Measurements from ENCODE around the gene GIGYF2.

DNA sequence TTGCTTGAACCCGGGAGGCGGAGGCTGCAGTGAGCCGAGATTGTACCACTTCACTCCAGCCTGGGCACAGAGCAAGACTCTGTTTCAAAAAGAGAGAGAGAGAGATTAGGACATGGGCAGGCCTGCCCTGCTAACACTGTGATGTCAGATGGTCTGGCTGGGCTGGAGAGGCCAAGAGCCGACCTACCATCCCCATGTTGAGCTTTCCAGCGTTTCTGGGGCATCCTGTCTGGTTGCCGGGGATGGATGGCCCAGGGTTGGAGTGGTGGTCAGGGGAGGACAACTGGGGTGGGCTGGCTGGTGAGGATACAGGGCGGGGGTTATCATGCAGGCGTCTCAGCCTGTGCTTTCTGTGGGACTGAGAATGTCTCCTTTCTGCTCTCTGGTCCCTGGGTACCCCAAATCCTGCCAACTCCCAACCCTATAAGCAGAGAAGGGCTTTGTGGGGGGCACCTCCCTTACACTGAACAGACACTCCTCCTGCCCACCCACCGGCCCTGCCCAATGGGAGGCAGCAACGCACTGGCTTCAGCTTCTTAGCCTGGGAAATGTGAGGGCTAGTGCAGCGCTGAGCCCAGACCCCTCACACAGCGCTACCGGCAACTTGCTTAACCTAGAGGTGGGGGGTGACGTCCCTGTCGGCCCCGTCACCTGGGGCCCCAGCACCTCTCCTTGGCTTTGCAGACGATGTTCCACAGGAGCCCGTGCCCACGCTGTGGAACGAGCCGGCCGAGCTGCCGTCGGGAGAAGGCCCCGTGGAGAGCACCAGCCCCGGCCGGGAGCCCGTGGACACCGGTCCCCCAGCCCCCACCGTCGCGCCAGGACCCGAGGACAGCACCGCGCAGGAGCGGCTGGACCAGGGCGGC lies 178.4 kb downstream of the GIGYF2 start:
- TF ChIP-seq RAD21 (conservative IDR thresholded peaks at IDR 0.05), result peak; percentile 22
- no peak for TF ChIP-seq POLR2AphosphoS5 (IDR thresholded peaks at IDR 0.05)
- TF ChIP-seq, protein P1, sequence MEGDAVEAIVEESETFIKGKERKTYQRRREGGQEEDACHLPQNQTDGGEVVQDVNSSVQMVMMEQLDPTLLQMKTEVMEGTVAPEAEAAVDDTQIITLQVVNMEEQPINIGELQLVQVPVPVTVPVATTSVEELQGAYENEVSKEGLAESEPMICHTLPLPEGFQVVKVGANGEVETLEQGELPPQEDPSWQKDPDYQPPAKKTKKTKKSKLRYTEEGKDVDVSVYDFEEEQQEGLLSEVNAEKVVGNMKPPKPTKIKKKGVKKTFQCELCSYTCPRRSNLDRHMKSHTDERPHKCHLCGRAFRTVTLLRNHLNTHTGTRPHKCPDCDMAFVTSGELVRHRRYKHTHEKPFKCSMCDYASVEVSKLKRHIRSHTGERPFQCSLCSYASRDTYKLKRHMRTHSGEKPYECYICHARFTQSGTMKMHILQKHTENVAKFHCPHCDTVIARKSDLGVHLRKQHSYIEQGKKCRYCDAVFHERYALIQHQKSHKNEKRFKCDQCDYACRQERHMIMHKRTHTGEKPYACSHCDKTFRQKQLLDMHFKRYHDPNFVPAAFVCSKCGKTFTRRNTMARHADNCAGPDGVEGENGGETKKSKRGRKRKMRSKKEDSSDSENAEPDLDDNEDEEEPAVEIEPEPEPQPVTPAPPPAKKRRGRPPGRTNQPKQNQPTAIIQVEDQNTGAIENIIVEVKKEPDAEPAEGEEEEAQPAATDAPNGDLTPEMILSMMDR (IDR thresholded peaks at IDR 0.05; ENCODE audit: poor library complexity, severe bottlenecking), result no peak
- TF ChIP-seq, protein P2, sequence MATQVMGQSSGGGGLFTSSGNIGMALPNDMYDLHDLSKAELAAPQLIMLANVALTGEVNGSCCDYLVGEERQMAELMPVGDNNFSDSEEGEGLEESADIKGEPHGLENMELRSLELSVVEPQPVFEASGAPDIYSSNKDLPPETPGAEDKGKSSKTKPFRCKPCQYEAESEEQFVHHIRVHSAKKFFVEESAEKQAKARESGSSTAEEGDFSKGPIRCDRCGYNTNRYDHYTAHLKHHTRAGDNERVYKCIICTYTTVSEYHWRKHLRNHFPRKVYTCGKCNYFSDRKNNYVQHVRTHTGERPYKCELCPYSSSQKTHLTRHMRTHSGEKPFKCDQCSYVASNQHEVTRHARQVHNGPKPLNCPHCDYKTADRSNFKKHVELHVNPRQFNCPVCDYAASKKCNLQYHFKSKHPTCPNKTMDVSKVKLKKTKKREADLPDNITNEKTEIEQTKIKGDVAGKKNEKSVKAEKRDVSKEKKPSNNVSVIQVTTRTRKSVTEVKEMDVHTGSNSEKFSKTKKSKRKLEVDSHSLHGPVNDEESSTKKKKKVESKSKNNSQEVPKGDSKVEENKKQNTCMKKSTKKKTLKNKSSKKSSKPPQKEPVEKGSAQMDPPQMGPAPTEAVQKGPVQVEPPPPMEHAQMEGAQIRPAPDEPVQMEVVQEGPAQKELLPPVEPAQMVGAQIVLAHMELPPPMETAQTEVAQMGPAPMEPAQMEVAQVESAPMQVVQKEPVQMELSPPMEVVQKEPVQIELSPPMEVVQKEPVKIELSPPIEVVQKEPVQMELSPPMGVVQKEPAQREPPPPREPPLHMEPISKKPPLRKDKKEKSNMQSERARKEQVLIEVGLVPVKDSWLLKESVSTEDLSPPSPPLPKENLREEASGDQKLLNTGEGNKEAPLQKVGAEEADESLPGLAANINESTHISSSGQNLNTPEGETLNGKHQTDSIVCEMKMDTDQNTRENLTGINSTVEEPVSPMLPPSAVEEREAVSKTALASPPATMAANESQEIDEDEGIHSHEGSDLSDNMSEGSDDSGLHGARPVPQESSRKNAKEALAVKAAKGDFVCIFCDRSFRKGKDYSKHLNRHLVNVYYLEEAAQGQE (IDR thresholded peaks at IDR 0.05; ENCODE audit: borderline replicate concordance), result no peak
- TF ChIP-seq EP300 (conservative IDR thresholded peaks at IDR 0.05; ENCODE audit: poor library complexity, severe bottlenecking), result no peak
- no peak for TF ChIP-seq EZH2 (IDR thresholded peaks at IDR 0.05; ENCODE audit: borderline replicate concordance, insufficient read depth, low read length, poor library complexity, severe bottlenecking)
- no peak for TF ChIP-seq MXI1 (conservative IDR thresholded peaks at IDR 0.05; ENCODE audit: poor library complexity, severe bottlenecking)
- TF ChIP-seq TAF1 (IDR thresholded peaks at IDR 0.05; ENCODE audit: low read depth), result no peak
- TF ChIP-seq SMC3 (conservative IDR thresholded peaks at IDR 0.05; ENCODE audit: poor library complexity), result no peak

Data from neural cell (in vitro differentiated cells).